Upper lobe of left lung (tissue), 4 donors: Measurements from ENCODE around the gene BCL7C.

Experiments
- CTCF ChIP-seq, 6 experiments: fragments of 450-650 bp in 4 of 6; fragments of 200-600 bp in 2 of 6; sonication (generic) in 2 of 6; IDR thresholded peaks; one replicate each; pipeline ENCODE4 v1.5.1; 2016 to 2019; ENCODE audit warnings: antibody characterized with exemption in 6 of 6
- POLR2A ChIP-seq, 4 donors: fragments of 450-650 bp; IDR thresholded peaks; one replicate each; pipeline ENCODE4 v1.5.1; 2016 to 2017; ENCODE audit warnings: antibody characterized with exemption in 4 of 4, mild to moderate bottlenecking in 2 of 4

GRCh38 chr16:30893744-30894539 is at the start of gene BCL7C:
- peak; percentile 31 to 86 (median 66) for TF ChIP-seq CTCF (IDR thresholded peaks at IDR 0.05)
- peak in 2 of 4 donors; percentile 26 to 66 for TF ChIP-seq POLR2A (IDR thresholded peaks at IDR 0.05)
